Fibroblast of villous mesenchyme (primary cell): Measurements from ENCODE around the gene NRXN3. TPM values are rescaled to one million over a fixed set of nuclear protein-coding genes. Genes with fewer than 3 reads are reported as not detected.

Source experiments
- DNase-seq: peaks from one replicate; pipeline ENCODE4 v3.0.0-alpha.2; 2010; ENCODE audit warnings: low read depth
- H3K4me3 ChIP-seq: 2 replicates; pipeline ENCODE4 v1.5.1; 2011; ENCODE audit warnings: low read depth, mild to moderate bottlenecking, low read length
- total RNA-seq: library from RNA; depleted of rRNA; stranded (reverse); fragments of >200 nt; gene quantifications from 2 replicates; pipeline ENCODE4 v1.2.3, GENCODE V29; 2012
- TF ChIP-seq, protein P1 (sequence below): IDR thresholded peaks from 2 replicates; pipeline ENCODE4 v1.5.1; 2012; ENCODE audit warnings: low read depth, mild to moderate bottlenecking, low read length; ENCODE audit not compliant: insufficient read depth

The NRXN3 gene
- total RNA-seq, 1 donor, result 7.3 TPM

DNA sequence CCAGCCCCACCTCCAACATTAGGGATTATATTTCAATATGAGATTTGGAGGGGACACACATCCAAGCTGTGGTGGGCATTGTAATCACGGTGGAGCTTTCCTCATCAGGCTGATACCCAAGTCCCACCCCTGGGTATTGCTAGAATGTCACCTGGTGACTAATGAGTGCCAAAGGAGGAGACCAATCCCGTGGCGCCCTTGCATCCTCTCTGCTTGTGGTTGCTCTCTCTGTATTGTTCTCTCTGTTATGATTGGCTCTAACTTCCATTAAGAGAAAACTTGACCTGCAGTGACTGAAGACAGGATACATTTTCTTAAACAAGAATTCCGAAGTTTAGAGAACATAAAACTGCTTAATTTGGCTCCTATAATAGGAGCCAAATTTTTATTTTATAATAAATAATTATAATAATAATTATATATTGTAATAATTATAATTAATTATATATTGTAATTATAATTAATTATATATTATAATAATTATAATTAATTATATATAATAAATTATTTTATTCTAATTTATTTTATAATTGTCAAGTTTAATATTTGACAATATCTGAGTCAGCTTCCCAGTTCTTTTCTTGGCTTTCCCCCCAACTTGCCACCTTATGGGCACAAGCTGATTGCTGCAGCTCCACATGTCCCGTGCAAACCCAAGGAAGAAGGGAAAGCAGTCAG lies 1621.0 kb downstream of the NRXN3 start:
- TF ChIP-seq, protein P1, sequence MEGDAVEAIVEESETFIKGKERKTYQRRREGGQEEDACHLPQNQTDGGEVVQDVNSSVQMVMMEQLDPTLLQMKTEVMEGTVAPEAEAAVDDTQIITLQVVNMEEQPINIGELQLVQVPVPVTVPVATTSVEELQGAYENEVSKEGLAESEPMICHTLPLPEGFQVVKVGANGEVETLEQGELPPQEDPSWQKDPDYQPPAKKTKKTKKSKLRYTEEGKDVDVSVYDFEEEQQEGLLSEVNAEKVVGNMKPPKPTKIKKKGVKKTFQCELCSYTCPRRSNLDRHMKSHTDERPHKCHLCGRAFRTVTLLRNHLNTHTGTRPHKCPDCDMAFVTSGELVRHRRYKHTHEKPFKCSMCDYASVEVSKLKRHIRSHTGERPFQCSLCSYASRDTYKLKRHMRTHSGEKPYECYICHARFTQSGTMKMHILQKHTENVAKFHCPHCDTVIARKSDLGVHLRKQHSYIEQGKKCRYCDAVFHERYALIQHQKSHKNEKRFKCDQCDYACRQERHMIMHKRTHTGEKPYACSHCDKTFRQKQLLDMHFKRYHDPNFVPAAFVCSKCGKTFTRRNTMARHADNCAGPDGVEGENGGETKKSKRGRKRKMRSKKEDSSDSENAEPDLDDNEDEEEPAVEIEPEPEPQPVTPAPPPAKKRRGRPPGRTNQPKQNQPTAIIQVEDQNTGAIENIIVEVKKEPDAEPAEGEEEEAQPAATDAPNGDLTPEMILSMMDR, result no peak
- DNase-seq, result no peak

DNA sequence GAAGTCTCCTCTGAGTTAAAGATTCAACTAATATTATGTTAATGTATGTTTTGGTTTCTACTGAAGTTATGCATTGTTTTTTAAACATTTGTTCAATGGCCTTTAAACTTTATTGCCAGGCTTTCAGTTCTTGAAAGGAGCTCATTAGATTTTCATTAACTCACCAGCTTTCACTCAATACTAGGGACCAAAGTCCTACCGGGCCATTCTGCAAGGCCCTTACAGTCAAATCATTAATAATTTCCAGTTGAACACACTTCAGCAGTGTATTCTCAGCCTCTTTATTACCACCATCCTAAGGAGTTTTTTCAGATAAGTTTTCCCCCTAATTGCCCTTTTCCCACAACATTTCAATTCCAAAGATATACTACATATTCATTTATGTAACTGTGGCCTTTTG lies 1631.9 kb downstream of the NRXN3 start:
- no peak overlapping the region for H3K4me3 ChIP-seq
- TF ChIP-seq, protein P1, result no peak
- DNase-seq, result no peak

More for the DNA sequence above, 1621.0 kb downstream of the NRXN3 start:
- H3K4me3 ChIP-seq, result no peak overlapping the region

DNA sequence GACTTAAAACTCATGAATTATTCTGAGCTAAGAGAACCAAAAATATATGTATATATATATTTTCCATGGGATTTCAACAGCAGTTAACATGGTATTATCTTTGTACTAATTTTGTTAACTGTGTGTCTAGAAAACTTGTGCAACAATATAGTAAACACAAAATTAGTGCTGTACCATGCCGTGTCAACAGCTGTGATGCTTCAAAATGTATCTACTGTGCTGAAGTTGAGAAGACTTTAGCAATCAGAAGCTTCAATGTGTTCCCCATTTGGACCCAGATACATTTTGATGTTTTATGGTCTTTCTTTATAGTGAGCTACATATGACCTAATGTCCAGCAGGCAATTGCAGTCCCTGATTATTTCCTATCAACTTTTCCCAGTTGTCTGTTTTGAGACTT lies 1635.5 kb downstream of the NRXN3 start:
- H3K4me3 ChIP-seq, result no peak overlapping the region
- DNase-seq, result no peak
- TF ChIP-seq, protein P1, result no peak

DNA sequence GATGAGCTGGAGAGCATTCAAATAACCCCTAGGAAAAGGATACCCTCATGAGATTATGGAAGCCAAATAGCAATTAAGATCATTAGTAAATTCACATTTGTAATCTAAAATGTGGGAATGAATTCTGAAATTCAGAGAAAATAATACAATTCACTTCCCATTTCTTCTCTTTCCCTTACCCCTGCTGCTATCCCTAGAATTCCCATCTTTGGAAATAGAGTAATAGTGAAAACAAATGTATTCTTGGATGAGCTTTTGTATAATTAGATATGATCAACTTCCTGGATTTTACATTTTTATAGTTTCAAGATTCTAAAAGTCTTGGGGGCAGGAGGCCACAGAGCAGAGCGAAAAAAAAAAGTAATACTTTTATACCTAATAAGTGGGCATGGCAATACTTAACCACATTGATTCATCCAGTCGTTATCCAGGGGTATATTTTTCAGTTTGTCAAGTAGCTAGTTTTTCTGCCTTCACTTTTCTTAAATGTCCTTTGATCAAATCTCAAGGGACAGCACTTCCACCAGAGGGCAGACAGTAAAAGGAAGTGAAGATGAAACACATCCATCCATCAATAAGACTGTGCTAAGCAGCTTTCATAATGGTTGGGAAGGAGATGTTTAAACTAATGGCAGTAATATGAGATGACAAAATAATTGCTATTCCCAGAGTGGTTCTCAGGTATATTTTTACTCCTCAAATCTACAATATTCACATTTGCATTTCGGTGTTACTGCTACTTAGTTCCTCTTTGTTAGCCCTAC lies 1639.9 kb downstream of the NRXN3 start:
- DNase-seq, result peak; percentile 36
- TF ChIP-seq, protein P1, result peak; percentile 48
- no peak overlapping the region for H3K4me3 ChIP-seq

DNA sequence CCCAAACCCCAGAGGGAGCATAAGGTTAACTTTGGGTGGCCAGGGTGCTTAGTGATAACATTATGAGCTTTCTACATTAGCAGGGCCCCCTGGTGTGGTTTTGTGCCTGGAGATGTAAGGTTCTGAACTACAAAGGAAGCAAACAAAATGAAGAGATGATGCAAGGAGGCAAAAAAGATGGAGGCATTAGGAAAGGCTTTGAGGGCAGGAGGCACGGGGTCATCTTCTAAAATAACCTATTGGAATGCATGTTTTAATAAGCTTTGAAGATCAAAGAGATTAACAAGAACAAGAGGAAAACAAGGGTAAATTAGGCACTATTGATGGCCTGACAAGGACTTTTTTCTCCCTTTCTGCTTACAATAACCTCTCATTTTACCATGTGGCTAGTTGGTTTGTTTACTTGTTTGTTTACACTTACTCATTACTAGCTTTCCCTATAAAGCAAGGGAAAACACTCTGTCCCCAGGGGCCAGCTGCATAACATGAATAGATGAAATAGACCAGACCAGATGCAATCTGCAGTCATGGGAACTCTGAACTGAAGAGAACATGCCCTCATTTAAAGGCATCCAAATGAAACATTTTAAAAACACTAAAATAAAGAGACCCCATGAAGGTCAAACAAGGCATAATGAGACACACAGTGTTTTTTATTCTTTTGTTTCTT lies 1650.8 kb downstream of the NRXN3 start:
- H3K4me3 ChIP-seq, result no peak overlapping the region
- TF ChIP-seq, protein P1, result no peak
- DNase-seq, result peak; percentile 48

DNA sequence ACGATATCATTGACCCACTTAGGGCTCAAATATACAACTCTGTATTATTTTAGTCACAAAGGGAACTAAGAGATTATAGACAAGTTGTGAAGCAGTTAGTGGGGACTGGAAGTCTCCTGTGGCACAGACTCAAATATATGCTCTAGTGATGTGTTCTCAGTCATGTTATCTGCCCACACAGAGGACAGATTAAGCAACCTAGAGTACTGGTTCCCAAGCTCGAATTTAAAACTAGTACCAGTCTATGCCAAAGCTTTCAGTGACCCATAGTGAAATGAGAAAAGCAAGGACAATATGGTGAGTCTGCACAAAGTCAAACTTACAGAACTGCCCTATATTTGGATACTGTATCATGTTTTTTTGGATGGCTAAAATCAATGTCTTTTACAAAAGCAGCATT lies 1651.9 kb downstream of the NRXN3 start:
- TF ChIP-seq, protein P1, result no peak
- no peak overlapping the region for H3K4me3 ChIP-seq
- no peak for DNase-seq
